SK-N-SH (cell line): ENCODE results near the gene TOX4. TPM values are rescaled to one million over a fixed set of nuclear protein-coding genes. Genes with fewer than 3 reads are reported as not detected.

Experiments
- CTCF ChIA-PET: fragments of 300-600, 350-600 bp; formaldehyde crosslinking; extraction: SDS; loops from one replicate; lab custom pipeline; 2021; lab: Yijun Ruan, JAX
- POLR2A ChIA-PET: fragments of 350-600 bp; sonication (Branson Sonifier 250); formaldehyde crosslinking; extraction: SDS; loops from one replicate; lab custom pipeline; 2020; ENCODE audit warnings: antibody characterized with exemption, inconsistent platforms; lab: Yijun Ruan, JAX
- DNase-seq: peaks from one replicate; pipeline ENCODE4 v3.0.0; 2012
- H2AFZ ChIP-seq: fragments of 200-600 bp; sonication (generic); 2 replicates; pipeline ENCODE4 v1.8.1; 2016; ENCODE audit warnings: antibody characterized with exemption, mild to moderate bottlenecking, low read depth
- H3F3A ChIP-seq: fragments of 200-600 bp; sonication (generic); replicated peaks from 2 replicates; pipeline ENCODE3; 2016; ENCODE audit warnings: antibody characterized with exemption, mild to moderate bottlenecking; ENCODE audit not compliant: insufficient read depth
- H3K27ac ChIP-seq, 2 experiments: fragments of 200-500 bp in 1 of 2; fragments of 200-600 bp in 1 of 2; sonication (Bioruptor generic) in 1 of 2; sonication (generic), shearing (Covaris generic) in 1 of 2; 2 replicates each; pipeline versions ENCODE4 v1.5.1 to v1.6.1; 2014 to 2016; ENCODE audit warnings: low read depth in 2 of 2, inconsistent platforms in 1 of 2, low read length in 1 of 2, mild to moderate bottlenecking in 1 of 2, mixed read lengths in 1 of 2
- H3K27me3 ChIP-seq: fragments of 200-600 bp; sonication (generic), shearing (Covaris generic); 2 replicates; pipeline ENCODE4 v1.6.1; 2016; ENCODE audit warnings: mixed run types; ENCODE audit not compliant: insufficient read depth
- H3K36me3 ChIP-seq, 2 experiments: fragments of 200-500 bp in 1 of 2; fragments of 200-600 bp in 1 of 2; sonication (Bioruptor generic) in 1 of 2; sonication (generic) in 1 of 2; replicated peaks in 1 of 2; 2 replicates each; pipeline versions ENCODE3 to v1.5.1; 2014 to 2016; ENCODE audit warnings: low read length in 1 of 2, mild to moderate bottlenecking in 1 of 2; ENCODE audit not compliant: insufficient read depth in 2 of 2, control insufficient read depth in 1 of 2
- H3K4me1 ChIP-seq, 2 experiments: fragments of 200-500 bp in 1 of 2; fragments of 200-600 bp in 1 of 2; sonication (Bioruptor generic) in 1 of 2; sonication (generic), shearing (Covaris generic) in 1 of 2; 2 replicates each; pipeline versions ENCODE4 v1.5.1 to v1.6.1; 2014 to 2016; ENCODE audit warnings: low read depth in 1 of 2, low read length in 1 of 2, mixed run types in 1 of 2; ENCODE audit not compliant: insufficient read depth in 2 of 2, control insufficient read depth in 1 of 2
- H3K4me2 ChIP-seq: fragments of 200-600 bp; sonication (generic), shearing (Covaris generic); 2 replicates; pipeline ENCODE4 v1.6.1; 2017; ENCODE audit warnings: mixed run types
- H3K4me3 ChIP-seq, 2 experiments: fragments of 200-500 bp in 1 of 2; fragments of 200-600 bp in 1 of 2; sonication (Bioruptor generic) in 1 of 2; sonication (generic), shearing (Covaris generic) in 1 of 2; 2 replicates each; pipeline versions ENCODE4 v1.5.1 to v1.8.1; 2014 to 2016; ENCODE audit warnings: low read depth in 2 of 2, inconsistent platforms in 1 of 2, low read length in 1 of 2, mild to moderate bottlenecking in 1 of 2, mixed read lengths in 1 of 2, moderate library complexity in 1 of 2
- H3K79me2 ChIP-seq: fragments of 200-600 bp; sonication (generic); 2 replicates; pipeline ENCODE4 v1.8.1; 2017; ENCODE audit warnings: mild to moderate bottlenecking; ENCODE audit not compliant: insufficient read depth
- H3K9ac ChIP-seq: fragments of 200-600 bp; sonication (generic); 2 replicates; pipeline ENCODE4 v1.6.1; 2017; ENCODE audit warnings: mixed run types
- H3K9me2 ChIP-seq: fragments of 200-600 bp; sonication (generic); 2 replicates; pipeline ENCODE4 v1.6.1; 2017; ENCODE audit warnings: mixed run types
- H3K9me3 ChIP-seq: fragments of 200-600 bp; sonication (generic); 2 replicates; pipeline ENCODE4 v1.6.1; 2017; ENCODE audit warnings: mixed run types, mild to moderate bottlenecking, moderate library complexity
- H4K20me1 ChIP-seq: fragments of 200-600 bp; sonication (generic); 2 replicates; pipeline ENCODE4 v1.6.1; 2017; ENCODE audit warnings: mild to moderate bottlenecking, mixed run types; ENCODE audit not compliant: insufficient read depth
- CHD2 ChIP-seq: fragments of 150-350 bp; IDR thresholded peaks from 2 replicates; pipeline ENCODE4 v1.6.1; 2018; ENCODE audit warnings: low read length; ENCODE audit not compliant: partially characterized antibody
- ELF1 ChIP-seq: IDR thresholded peaks from 2 replicates; pipeline ENCODE4 v1.4.0; 2012
- EP300 ChIP-seq, 2 experiments: IDR thresholded peaks; 2 replicates each; pipeline versions ENCODE4 v1.4.0 to v1.6.1; 2012; ENCODE audit warnings: borderline replicate concordance in 1 of 2, low read depth in 1 of 2, low read length in 1 of 2
- EZH2phosphoT487 ChIP-seq: fragments of 200-600 bp; sonication (generic); IDR thresholded peaks from 2 replicates; pipeline ENCODE4 v1.6.1; 2017; ENCODE audit warnings: low read depth, mixed run types, mild to moderate bottlenecking, antibody characterized with exemption, moderate library complexity, borderline replicate concordance
- FOSL2 ChIP-seq: IDR thresholded peaks from 2 replicates; pipeline ENCODE4 v1.4.0; 2012; ENCODE audit warnings: low read depth, mild to moderate bottlenecking, moderate library complexity, borderline replicate concordance
- FOXJ3 ChIP-seq: sonication (generic); formaldehyde crosslinking; IDR thresholded peaks from 2 replicates; pipeline ENCODE4 v1.5.1; 2020; ENCODE audit warnings: mild to moderate bottlenecking, missing genetic modification reagents
- JUND ChIP-seq: IDR thresholded peaks from 2 replicates; pipeline ENCODE4 v1.4.0; 2012
- MEF2A ChIP-seq: IDR thresholded peaks from 2 replicates; pipeline ENCODE4 v1.4.0; 2012; ENCODE audit warnings: low read depth, borderline replicate concordance
- MXI1 ChIP-seq: IDR thresholded peaks from 2 replicates; pipeline ENCODE4 v1.6.1; 2012; ENCODE audit warnings: mild to moderate bottlenecking, low read depth, low read length, improper control_type of control experiment
- NFIC ChIP-seq: IDR thresholded peaks from 2 replicates; pipeline ENCODE4 v1.4.0; 2012; ENCODE audit warnings: borderline replicate concordance
- RAD21 ChIP-seq: IDR thresholded peaks from 2 replicates; pipeline ENCODE4 v1.6.1; 2012; ENCODE audit warnings: mild to moderate bottlenecking, low read length
- RCOR1 ChIP-seq: fragments of 150-350 bp; IDR thresholded peaks from 2 replicates; pipeline ENCODE4 v1.6.1; 2017; ENCODE audit warnings: antibody characterized with exemption, low read length
- RFX5 ChIP-seq: IDR thresholded peaks from 2 replicates; pipeline ENCODE4 v1.6.1; 2012; ENCODE audit warnings: mild to moderate bottlenecking, improper control_type of control experiment, low read length
- SMC3 ChIP-seq: IDR thresholded peaks from 2 replicates; pipeline ENCODE4 v1.6.1; 2012; ENCODE audit warnings: low read depth, low read length, improper control_type of control experiment
- TCF12 ChIP-seq: IDR thresholded peaks from 2 replicates; pipeline ENCODE4 v1.4.0; 2012
- TEAD4 ChIP-seq: IDR thresholded peaks from 2 replicates; pipeline ENCODE4 v1.4.0; 2012; ENCODE audit warnings: mild to moderate bottlenecking, borderline replicate concordance; ENCODE audit not compliant: insufficient read depth
- WGBS: methylation state at CpG from one replicate; pipeline ENCODE4 v1.1.6; 2017; ENCODE audit warnings: low lambda C conversion rate; 5-methylcytosine and 5-hydroxymethylcytosine counted together
- polyA plus RNA-seq, 3 experiments: library from polyadenylated mRNA; depleted of rRNA; stranded (reverse); fragments of >200 nt; gene quantifications; 2 replicates each; pipeline ENCODE4 v1.2.3, GENCODE V29; 2012
- TF ChIP-seq, protein P1 (sequence below): IDR thresholded peaks from 2 replicates; pipeline ENCODE4 v1.4.0; 2012; ENCODE audit warnings: low read depth, borderline replicate concordance
- TF ChIP-seq, protein P2 (sequence below): IDR thresholded peaks from 2 replicates; pipeline ENCODE4 v1.6.1; 2012; ENCODE audit warnings: mild to moderate bottlenecking, low read depth, low read length, moderate library complexity

Gene TOX4
- polyA plus RNA-seq, 1 of the 3 experiments (the other 2 are of a cell fraction): 52.3 TPM

DNA sequence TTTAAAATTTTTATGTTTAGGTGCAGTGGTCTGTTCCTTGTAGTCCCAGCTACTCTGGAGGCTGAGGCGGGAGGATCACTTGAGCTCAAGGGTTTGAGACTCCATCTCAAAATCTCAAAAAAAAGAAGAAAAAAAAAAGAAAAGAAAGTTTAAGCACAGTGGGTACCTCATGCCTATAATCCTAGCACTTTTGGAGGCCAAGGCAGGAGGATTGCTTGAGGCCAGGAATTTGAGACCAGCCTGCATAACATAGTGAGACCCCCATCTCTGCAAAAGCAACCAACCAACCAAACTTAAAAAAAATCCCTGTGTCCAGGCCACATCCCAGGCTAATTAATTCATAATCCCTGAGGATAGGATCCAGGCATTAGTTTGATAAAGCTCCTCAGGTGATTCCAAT is 52.5 kb downstream of the TOX4 start:
- Histone ChIP-seq H3F3A (no peaks in the 10 kb centered on the region), H3K9me3 (no peaks in the 10 kb centered on the region), H3K27ac (no peak overlapping the region), H2AFZ (no peak overlapping the region), H3K79me2 (no peaks in the 10 kb centered on the region; the same call in 1 of the 2 replicates), H3K4me3 (no peak overlapping the region), H3K27me3 (peaks cover 15% of the 10 kb centered on the region; the same call in 1 of the 2 replicates), H3K4me2 (no peak overlapping the region), H4K20me1 (no peaks in the 10 kb centered on the region), H3K9me2 (no peaks in the 10 kb centered on the region), H3K9ac (no peak overlapping the region), H3K36me3 (no peaks in the 10 kb centered on the region), H3K4me1 (peaks cover 4 to 16% of the 10 kb centered on the region in 2 experiments; a peak in 2 of 4 replicates)
- CTCF ChIA-PET: interaction anchor here (0.7 to 1.5 kb wide), 2 partner anchors 12 to 27 kb away, joined by 3 to 11 read pairs; no protein-coding TSS in a partner anchor
- no peak for TF ChIP-seq CHD2
- no peak for TF ChIP-seq MXI1
- TF ChIP-seq FOSL2: no peak
- TF ChIP-seq NFIC: no peak
- no peak for TF ChIP-seq JUND
- no peak for TF ChIP-seq ELF1
- TF ChIP-seq, protein P1, sequence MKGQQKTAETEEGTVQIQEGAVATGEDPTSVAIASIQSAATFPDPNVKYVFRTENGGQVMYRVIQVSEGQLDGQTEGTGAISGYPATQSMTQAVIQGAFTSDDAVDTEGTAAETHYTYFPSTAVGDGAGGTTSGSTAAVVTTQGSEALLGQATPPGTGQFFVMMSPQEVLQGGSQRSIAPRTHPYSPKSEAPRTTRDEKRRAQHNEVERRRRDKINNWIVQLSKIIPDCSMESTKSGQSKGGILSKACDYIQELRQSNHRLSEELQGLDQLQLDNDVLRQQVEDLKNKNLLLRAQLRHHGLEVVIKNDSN: no peak
- TF ChIP-seq, protein P2, sequence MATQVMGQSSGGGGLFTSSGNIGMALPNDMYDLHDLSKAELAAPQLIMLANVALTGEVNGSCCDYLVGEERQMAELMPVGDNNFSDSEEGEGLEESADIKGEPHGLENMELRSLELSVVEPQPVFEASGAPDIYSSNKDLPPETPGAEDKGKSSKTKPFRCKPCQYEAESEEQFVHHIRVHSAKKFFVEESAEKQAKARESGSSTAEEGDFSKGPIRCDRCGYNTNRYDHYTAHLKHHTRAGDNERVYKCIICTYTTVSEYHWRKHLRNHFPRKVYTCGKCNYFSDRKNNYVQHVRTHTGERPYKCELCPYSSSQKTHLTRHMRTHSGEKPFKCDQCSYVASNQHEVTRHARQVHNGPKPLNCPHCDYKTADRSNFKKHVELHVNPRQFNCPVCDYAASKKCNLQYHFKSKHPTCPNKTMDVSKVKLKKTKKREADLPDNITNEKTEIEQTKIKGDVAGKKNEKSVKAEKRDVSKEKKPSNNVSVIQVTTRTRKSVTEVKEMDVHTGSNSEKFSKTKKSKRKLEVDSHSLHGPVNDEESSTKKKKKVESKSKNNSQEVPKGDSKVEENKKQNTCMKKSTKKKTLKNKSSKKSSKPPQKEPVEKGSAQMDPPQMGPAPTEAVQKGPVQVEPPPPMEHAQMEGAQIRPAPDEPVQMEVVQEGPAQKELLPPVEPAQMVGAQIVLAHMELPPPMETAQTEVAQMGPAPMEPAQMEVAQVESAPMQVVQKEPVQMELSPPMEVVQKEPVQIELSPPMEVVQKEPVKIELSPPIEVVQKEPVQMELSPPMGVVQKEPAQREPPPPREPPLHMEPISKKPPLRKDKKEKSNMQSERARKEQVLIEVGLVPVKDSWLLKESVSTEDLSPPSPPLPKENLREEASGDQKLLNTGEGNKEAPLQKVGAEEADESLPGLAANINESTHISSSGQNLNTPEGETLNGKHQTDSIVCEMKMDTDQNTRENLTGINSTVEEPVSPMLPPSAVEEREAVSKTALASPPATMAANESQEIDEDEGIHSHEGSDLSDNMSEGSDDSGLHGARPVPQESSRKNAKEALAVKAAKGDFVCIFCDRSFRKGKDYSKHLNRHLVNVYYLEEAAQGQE: no peak
- DNase-seq: no peak
- 100% methylated on average over 1 of the region's 1 CpG for WGBS
- POLR2A ChIA-PET: no interaction called here

- POLR2A ChIA-PET: interaction anchor here (0.9 kb wide), 1 partner anchor 22 kb away, joined by 3 read pairs; the partner anchor contains the start of gene METTL3
- no peak overlapping the region for H3K4me3 ChIP-seq
- H3K4me2 ChIP-seq: no peak overlapping the region
- TF ChIP-seq EP300 (IDR thresholded peaks at IDR 0.05; ENCODE audit: borderline replicate concordance in 1 of 2, low read depth in 1 of 2, low read length in 1 of 2) (no peak), RFX5 (no peak), MEF2A (no peak), CHD2 (no peak), EZH2phosphoT487 (no peak), TCF12 (no peak), RCOR1 (no peak), ELF1 (no peak), TEAD4 (no peak), SMC3 (no peak), MXI1 (no peak), FOXJ3 (CRISPR knock-in tag) (no peak), NFIC (no peak), RAD21 (no peak)
- TF ChIP-seq, protein P2: no peak
- H3K27me3 ChIP-seq: peaks cover 42% of the 10 kb centered on the region
- no peak overlapping the region for H3K27ac ChIP-seq
- DNase-seq: no peak
- no peak overlapping the region for H3K9ac ChIP-seq
- H4K20me1 ChIP-seq: no peaks in the 10 kb centered on the region
- no peaks in the 10 kb centered on the region for H3K9me3 ChIP-seq
- H3K79me2 ChIP-seq: no peaks in the 10 kb centered on the region
- H2AFZ ChIP-seq: no peak overlapping the region
- peaks cover 4 to 8% of the 10 kb centered on the region in 2 experiments; a peak in 2 of 4 replicates for H3K4me1 ChIP-seq
- CTCF ChIA-PET: no interaction called here
- no peaks in the 10 kb centered on the region for H3F3A ChIP-seq
- no peaks in the 10 kb centered on the region for H3K36me3 ChIP-seq
- H3K9me2 ChIP-seq: no peaks in the 10 kb centered on the region
These were observed 56.3 kb downstream of the TOX4 start for GRCh38 chr14:21533294-21533693.
